Measurements from ENCODE around the gene RNU6-8. TPM values are rescaled to one million over a fixed set of nuclear protein-coding genes. Genes with fewer than 3 reads are reported as not detected.

RNU6-8 gene
- total RNA-seq, result not detected
- long read RNA-seq, result 0 reads

GRCh38 chr14:32202998-32203882 lies at the start of gene RNU6-8:
TSS of gene RNU6-8 (minus strand) at chr14:32203269.
- no peaks in the 10 kb centered on the region for H3K27me3 ChIP-seq (ENCODE audit: low read depth)
- H3K9me3 ChIP-seq (replicated peaks), result no peaks in the 10 kb centered on the region
- peak within 1 kb of the TSS; percentile 77 for H3K4me3 ChIP-seq
- H3K27ac ChIP-seq (replicated peaks), result peak within 1 kb of the TSS; percentile 90
- peak; percentile 86 for DNase-seq
- peaks cover 42% of the 10 kb centered on the region for H3K4me1 ChIP-seq
- peak; percentile 15 for TF ChIP-seq CTCF (IDR thresholded peaks at IDR 0.05; ENCODE audit: borderline replicate concordance)
- no peaks in the 10 kb centered on the region for H3K36me3 ChIP-seq
- intact Hi-C loops (cut with micrococcal nuclease), result loop anchor here (5.0 kb wide), 1 partner anchor 126 kb away; the partner anchor contains the start of gene ARHGAP5

- peaks cover 44% of the 10 kb centered on the region for H3K4me1 ChIP-seq
- TF ChIP-seq CTCF (IDR thresholded peaks at IDR 0.05; ENCODE audit: borderline replicate concordance), result peak; percentile 89
- no peak for DNase-seq
Measured at GRCh38 chr14:32252030-32252670, 49.1 kb upstream of the RNU6-8 start.

GRCh38 chr14:32251530-32251929 lies 48.5 kb upstream of the RNU6-8 start:
- TF ChIP-seq CTCF (IDR thresholded peaks at IDR 0.05; ENCODE audit: borderline replicate concordance), result no peak
- intact Hi-C loops (cut with micrococcal nuclease), result loop anchor here (5.0 to 10.0 kb wide), 3 partner anchors 179 to 739 kb away; no protein-coding TSS in a partner anchor
- Histone ChIP-seq H3K9me3 (replicated peaks) (no peaks in the 10 kb centered on the region), H3K4me1 (peaks cover 38% of the 10 kb centered on the region), H3K27ac (replicated peaks) (peak overlapping the region; percentile 46), H3K27me3 (ENCODE audit: low read depth) (no peaks in the 10 kb centered on the region), H3K4me3 (no peak overlapping the region), H3K36me3 (no peaks in the 10 kb centered on the region)
- no peak for DNase-seq

More at GRCh38 chr14:32252030-32252670, 49.1 kb upstream of the RNU6-8 start:
- no peak overlapping the region for H3K4me3 ChIP-seq
- no peaks in the 10 kb centered on the region for H3K27me3 ChIP-seq (ENCODE audit: low read depth)
- peak overlapping the region; percentile 46 for H3K27ac ChIP-seq (replicated peaks)
- no peaks in the 10 kb centered on the region for H3K36me3 ChIP-seq
- intact Hi-C loops (cut with micrococcal nuclease), result loop anchor here (5.0 to 10.0 kb wide), 3 partner anchors 180 to 740 kb away; no protein-coding TSS in a partner anchor
- no peaks in the 10 kb centered on the region for H3K9me3 ChIP-seq (replicated peaks)

- H3K27me3 ChIP-seq (ENCODE audit: low read depth), result no peaks in the 10 kb centered on the region
- intact Hi-C loops (cut with micrococcal nuclease), result loop anchor here (5.0 to 10.0 kb wide), 3 partner anchors 178 to 738 kb away; no protein-coding TSS in a partner anchor
- no peaks in the 10 kb centered on the region for H3K36me3 ChIP-seq
- no peak overlapping the region for H3K4me3 ChIP-seq
- no peak for TF ChIP-seq CTCF (IDR thresholded peaks at IDR 0.05; ENCODE audit: borderline replicate concordance)
- peaks cover 31% of the 10 kb centered on the region for H3K4me1 ChIP-seq
- H3K27ac ChIP-seq (replicated peaks), result no peak overlapping the region
- H3K9me3 ChIP-seq (replicated peaks), result no peaks in the 10 kb centered on the region
- DNase-seq, result no peak
Measured at GRCh38 chr14:32250681-32251080, 47.6 kb upstream of the RNU6-8 start.

GRCh38 chr14:32249780-32250179 lies 46.7 kb upstream of the RNU6-8 start:
- H3K36me3 ChIP-seq, result no peaks in the 10 kb centered on the region
- no peak overlapping the region for H3K4me3 ChIP-seq
- intact Hi-C loops (cut with micrococcal nuclease), result loop anchor here (5.0 to 10.0 kb wide), 3 partner anchors 177 to 737 kb away; no protein-coding TSS in a partner anchor
- no peak for TF ChIP-seq CTCF (IDR thresholded peaks at IDR 0.05; ENCODE audit: borderline replicate concordance)
- no peaks in the 10 kb centered on the region for H3K27me3 ChIP-seq (ENCODE audit: low read depth)
- peaks cover 22% of the 10 kb centered on the region for H3K4me1 ChIP-seq
- no peaks in the 10 kb centered on the region for H3K9me3 ChIP-seq (replicated peaks)
- DNase-seq, result no peak
- no peak overlapping the region for H3K27ac ChIP-seq (replicated peaks)

All from left ventricle myocardium inferior (tissue), 1 donor.